ENCODE measurements around the gene TUBE1. TPM values are rescaled to one million over a fixed set of nuclear protein-coding genes. Genes with fewer than 3 reads are reported as not detected.

The TUBE1 gene
- total RNA-seq, 1 experiment from 2014 or later = 11.6 TPM

- no peaks in the 10 kb centered on the region for H3K9me3 Mint-ChIP-seq
- no peak overlapping the region for H3K14ac ChIP-seq (ENCODE audit: insufficient read depth, low read length)
- H3K23me2 ChIP-seq (ENCODE audit: insufficient read length, low read depth, low read length, poor library complexity, severe bottlenecking) = no peaks in the 10 kb centered on the region
- no peak overlapping the region for H2BK12ac ChIP-seq (ENCODE audit: insufficient read length, low read depth, low read length)
- H2BK20ac ChIP-seq (ENCODE audit: low read depth, low read length, poor library complexity, severe bottlenecking) = no peak overlapping the region
- TF ChIP-seq CTCF (conservative IDR thresholded peaks at IDR 0.05) = no peak
- H3K36me3 Mint-ChIP-seq (ENCODE audit: insufficient read depth in 1 of 3, low read depth in 3 of 3) = no peaks in the 10 kb centered on the region
- H3K27me3 ChIP-seq (ENCODE audit: insufficient read depth, low read length) = no peaks in the 10 kb centered on the region
- no peak overlapping the region for H4K8ac ChIP-seq (replicated peaks; ENCODE audit: insufficient read length, low read depth, low read length)
- H3K79me1 ChIP-seq (ENCODE audit: insufficient read depth, low read depth, low read length, poor library complexity, severe bottlenecking) = no peaks in the 10 kb centered on the region
- no peak overlapping the region for H3K4ac ChIP-seq (ENCODE audit: low read depth, low read length)
- H3K18ac ChIP-seq (ENCODE audit: insufficient read length, low read depth, low read length) = no peak overlapping the region
- no peak overlapping the region for H3K4me2 ChIP-seq (ENCODE audit: insufficient read depth, insufficient read length, low read length)
- H3K27ac Mint-ChIP-seq = no peak overlapping the region
- no peak overlapping the region for H3K9ac ChIP-seq (ENCODE audit: extremely low read depth, insufficient read length, low read length)
- no peak overlapping the region for H3K56ac ChIP-seq (ENCODE audit: insufficient read length, low read depth, low read length)
- H3T11ph ChIP-seq (ENCODE audit: low read length) = no peak overlapping the region
- no peaks in the 10 kb centered on the region for H3K27me3 Mint-ChIP-seq (ENCODE audit: low read depth)
- H4K5ac ChIP-seq (ENCODE audit: insufficient read length, low read depth, low read length) = no peak overlapping the region
- no peaks in the 10 kb centered on the region for H3K4me1 Mint-ChIP-seq
- H3K9me3 ChIP-seq (ENCODE audit: control insufficient read depth, low read depth, low read length) = no peaks in the 10 kb centered on the region
- no peak overlapping the region for H2BK5ac ChIP-seq (ENCODE audit: insufficient read length, low read length)
- no peak overlapping the region for H2AFZ ChIP-seq (ENCODE audit: low read length)
- no peak overlapping the region for H3K27ac ChIP-seq (ENCODE audit: insufficient read length, low read depth, low read length)
- DNase-seq = no peak
- no peaks in the 10 kb centered on the region for H3K4me1 ChIP-seq (ENCODE audit: insufficient read depth, low read length)
- no peak overlapping the region for H3K4me3 Mint-ChIP-seq
- H4K91ac ChIP-seq (ENCODE audit: insufficient read length, low read depth, low read length) = no peak overlapping the region
- no peak overlapping the region for H2AK5ac ChIP-seq (ENCODE audit: insufficient read length, low read length)
- no peak overlapping the region for H3K23ac ChIP-seq (ENCODE audit: insufficient read length, low read depth, low read length)
- H2BK15ac ChIP-seq (ENCODE audit: low read depth, low read length) = no peak overlapping the region
- no peaks in the 10 kb centered on the region for H4K20me1 ChIP-seq (ENCODE audit: control insufficient read depth, insufficient read depth, insufficient read length)
- WGBS (ENCODE audit: extremely low coverage, insufficient read length, low lambda C conversion rate) = no CpG with 5 or more reads among the region's 3 CpGs
- H2BK120ac ChIP-seq (ENCODE audit: low read depth, low read length, poor library complexity, severe bottlenecking) = no peak overlapping the region
- no peaks in the 10 kb centered on the region for H3K79me2 ChIP-seq (ENCODE audit: insufficient read depth, low read length)
Observed at GRCh38 chr6:112114577-112115223, 27.4 kb upstream of the TUBE1 start.

All from H9 (cell line).